Activated T-cell treated with anti-CD3 and anti-CD28 coated beads, Interleukin-2, amount 50 U/mL, for 4 hours (primary cell): ENCODE data around the gene SNX13. TPM values are rescaled to one million over a fixed set of nuclear protein-coding genes. Genes with fewer than 3 reads are reported as not detected.
"Not testable (repeated sequence)": the region's sequence is repeated elsewhere in the genome, so short reads cannot be mapped to it uniquely, and the experiment has no call there.

Experiments
- ATAC-seq, 2 donors: fragments of 200-7000 bp; cut with Tn5 transposase; one replicate each; pipeline ENCODE4 v1.10.0; 2021
- DNase-seq: peaks from one replicate; pipeline ENCODE4 v3.0.0-alpha.2; 2020
- H3K27me3 Mint-ChIP-seq: one replicate; pipeline ENCODE4 v1.8.0; 2021; ENCODE audit warnings: low read depth, mixed read lengths
- H3K36me3 Mint-ChIP-seq: one replicate; pipeline ENCODE4 v1.8.0; 2022; ENCODE audit warnings: mixed read lengths; ENCODE audit not compliant: insufficient read depth
- H3K4me1 Mint-ChIP-seq: one replicate; pipeline ENCODE4 v1.8.0; 2021; ENCODE audit warnings: low read depth, mixed read lengths
- H3K4me3 Mint-ChIP-seq: one replicate; pipeline ENCODE4 v1.8.0; 2021; ENCODE audit warnings: mild to moderate bottlenecking, moderate library complexity, mixed read lengths
- H3K9me3 Mint-ChIP-seq: one replicate; pipeline ENCODE4 v1.8.0; 2021; ENCODE audit warnings: mixed read lengths
- total RNA-seq, 3 donors: library from RNA; stranded (reverse); gene quantifications; one replicate each; pipeline ENCODE4 v1.2.1, GENCODE V29; 2021

SNX13 gene
- total RNA-seq, 3 donors from 2014 or later: 20.8 to 23.7 (median 22.5) TPM

GRCh38 chr7:17830206-17830605 is 110.1 kb downstream of the SNX13 start:
- Mint-ChIP-seq H3K9me3 (no peaks in the 10 kb centered on the region), H3K4me1 (no peaks in the 10 kb centered on the region), H3K4me3 (no peak overlapping the region), H3K27me3 (no peaks in the 10 kb centered on the region), H3K36me3 (peaks cover 22% of the 10 kb centered on the region)
- no peak for ATAC-seq
- no peak for DNase-seq

GRCh38 chr7:17829001-17829400 is 111.3 kb downstream of the SNX13 start:
- Mint-ChIP-seq H3K36me3 (peaks cover 20% of the 10 kb centered on the region), H3K9me3 (no peaks in the 10 kb centered on the region), H3K27me3 (no peaks in the 10 kb centered on the region), H3K4me3 (no peak overlapping the region), H3K4me1 (no peaks in the 10 kb centered on the region)
- DNase-seq (no peak), ATAC-seq (no peak)

GRCh38 chr7:17822547-17823173 is 117.6 kb downstream of the SNX13 start:
- H3K36me3 Mint-ChIP-seq: peaks cover 37% of the 10 kb centered on the region
- no peaks in the 10 kb centered on the region for H3K4me1 Mint-ChIP-seq
- ATAC-seq (no peak), DNase-seq (no peak)
- H3K4me3 Mint-ChIP-seq: no peak overlapping the region
- no peaks in the 10 kb centered on the region for H3K9me3 Mint-ChIP-seq
- H3K27me3 Mint-ChIP-seq: no peaks in the 10 kb centered on the region

GRCh38 chr7:17816903-17817302 is 123.4 kb downstream of the SNX13 start:
- no peaks in the 10 kb centered on the region for H3K4me1 Mint-ChIP-seq
- peaks cover 9% of the 10 kb centered on the region for H3K9me3 Mint-ChIP-seq
- H3K36me3 Mint-ChIP-seq: peaks cover 36% of the 10 kb centered on the region
- ATAC-seq (no peak), DNase-seq (no peak)
- no peaks in the 10 kb centered on the region for H3K27me3 Mint-ChIP-seq
- H3K4me3 Mint-ChIP-seq: no peak overlapping the region

GRCh38 chr7:17815318-17815717 is 125.0 kb downstream of the SNX13 start:
- Mint-ChIP-seq H3K4me3 (no peak overlapping the region), H3K27me3 (no peaks in the 10 kb centered on the region), H3K36me3 (peaks cover 39% of the 10 kb centered on the region), H3K4me1 (no peaks in the 10 kb centered on the region), H3K9me3 (peaks cover 11% of the 10 kb centered on the region)
- no peak for ATAC-seq
- DNase-seq: no peak

- H3K36me3 Mint-ChIP-seq: peaks cover 50% of the 10 kb centered on the region
- no peak for ATAC-seq
Observed at GRCh38 chr7:17814058-17814457, 126.2 kb downstream of the SNX13 start.

GRCh38 chr7:17809215-17809614 is 131.1 kb downstream of the SNX13 start:
- not testable (repeated sequence) for DNase-seq, H3K27me3 Mint-ChIP-seq, ATAC-seq, H3K4me3 Mint-ChIP-seq, H3K4me1 Mint-ChIP-seq
- H3K36me3 Mint-ChIP-seq: peaks cover 61% of the 10 kb centered on the region
- H3K9me3 Mint-ChIP-seq: peaks cover 11% of the 10 kb centered on the region

More at GRCh38 chr7:17814058-17814457, 126.2 kb downstream of the SNX13 start:
- Mint-ChIP-seq H3K27me3 (no peaks in the 10 kb centered on the region), H3K9me3 (peaks cover 11% of the 10 kb centered on the region), H3K4me1 (no peaks in the 10 kb centered on the region), H3K4me3 (no peak overlapping the region)
- no peak for DNase-seq

GRCh38 chr7:17807242-17807641 is 133.1 kb downstream of the SNX13 start:
- H3K27me3 Mint-ChIP-seq: no peaks in the 10 kb centered on the region
- H3K4me1 Mint-ChIP-seq: peaks cover 3% of the 10 kb centered on the region
- peaks cover 63% of the 10 kb centered on the region for H3K36me3 Mint-ChIP-seq
- no peak overlapping the region for H3K4me3 Mint-ChIP-seq
- ATAC-seq: no peak
- no peak for DNase-seq
- H3K9me3 Mint-ChIP-seq: peaks cover 6% of the 10 kb centered on the region

GRCh38 chr7:17806631-17807030 is 133.7 kb downstream of the SNX13 start:
- H3K27me3 Mint-ChIP-seq: no peaks in the 10 kb centered on the region
- no peak overlapping the region for H3K4me3 Mint-ChIP-seq
- ATAC-seq (no peak), DNase-seq (no peak)
- H3K4me1 Mint-ChIP-seq: peaks cover 3% of the 10 kb centered on the region
- peaks cover 61% of the 10 kb centered on the region for H3K36me3 Mint-ChIP-seq
- H3K9me3 Mint-ChIP-seq: no peaks in the 10 kb centered on the region

- no peaks in the 10 kb centered on the region for H3K9me3 Mint-ChIP-seq
- no peak for ATAC-seq
- H3K4me3 Mint-ChIP-seq: no peak overlapping the region
- H3K27me3 Mint-ChIP-seq: no peaks in the 10 kb centered on the region
- H3K36me3 Mint-ChIP-seq: peaks cover 41% of the 10 kb centered on the region
- DNase-seq: no peak
- H3K4me1 Mint-ChIP-seq: no peaks in the 10 kb centered on the region
Observed at GRCh38 chr7:17802056-17802455, 138.2 kb downstream of the SNX13 start.

GRCh38 chr7:17792075-17792936 is 148.0 kb downstream of the SNX13 start:
- no peak for DNase-seq
- ATAC-seq: no peak
- H3K27me3 Mint-ChIP-seq: no peaks in the 10 kb centered on the region
- no peaks in the 10 kb centered on the region for H3K4me1 Mint-ChIP-seq
- H3K9me3 Mint-ChIP-seq: no peaks in the 10 kb centered on the region
- peaks cover 24% of the 10 kb centered on the region for H3K36me3 Mint-ChIP-seq
- H3K4me3 Mint-ChIP-seq: no peak overlapping the region

GRCh38 chr7:17787257-17787656 is 153.0 kb downstream of the SNX13 start:
- Mint-ChIP-seq H3K27me3 (no peaks in the 10 kb centered on the region), H3K9me3 (no peaks in the 10 kb centered on the region), H3K4me1 (no peaks in the 10 kb centered on the region), H3K36me3 (peaks cover 5% of the 10 kb centered on the region), H3K4me3 (no peak overlapping the region)
- ATAC-seq (no peak), DNase-seq (no peak)

GRCh38 chr7:17786314-17786852 is 153.9 kb downstream of the SNX13 start:
- ATAC-seq (no peak), DNase-seq (no peak)
- H3K4me3 Mint-ChIP-seq: no peak overlapping the region
- H3K27me3 Mint-ChIP-seq: no peaks in the 10 kb centered on the region
- peaks cover 5% of the 10 kb centered on the region for H3K36me3 Mint-ChIP-seq
- no peaks in the 10 kb centered on the region for H3K9me3 Mint-ChIP-seq
- no peaks in the 10 kb centered on the region for H3K4me1 Mint-ChIP-seq

- Mint-ChIP-seq H3K4me3 (no peak overlapping the region), H3K9me3 (no peaks in the 10 kb centered on the region), H3K4me1 (no peaks in the 10 kb centered on the region), H3K27me3 (no peaks in the 10 kb centered on the region), H3K36me3 (no peaks in the 10 kb centered on the region)
- ATAC-seq: no peak
- no peak for DNase-seq
Observed at GRCh38 chr7:17782216-17782549, 158.1 kb downstream of the SNX13 start.
